HepG2 (cell line): ENCODE measurements around the gene DOK1. TPM values are rescaled to one million over a fixed set of nuclear protein-coding genes. Genes with fewer than 3 reads are reported as not detected.

Experiments used
- GLI4 ChIP-seq: sonication (generic); formaldehyde crosslinking; IDR thresholded peaks from 2 replicates; pipeline ENCODE4 v1.5.1; 2020; ENCODE audit warnings: missing genetic modification reagents, mild to moderate bottlenecking, moderate library complexity, borderline replicate concordance
- HDAC2 ChIP-seq: sonication (generic); formaldehyde crosslinking; IDR thresholded peaks from 2 replicates; pipeline ENCODE4 v1.4.0; 2020; ENCODE audit warnings: missing genetic modification reagents
- IKZF4 ChIP-seq: sonication (generic); formaldehyde crosslinking; IDR thresholded peaks from 2 replicates; pipeline ENCODE4 v1.5.1; 2020; ENCODE audit warnings: borderline replicate concordance, mild to moderate bottlenecking, low read depth, missing genetic modification reagents; ENCODE audit errors: not compliant biosample characterization
- KAT8 ChIP-seq: IDR thresholded peaks from 2 replicates; pipeline ENCODE4 v1.6.1; 2016; ENCODE audit warnings: missing genetic modification reagents, missing compliant biosample characterization
- KMT2A ChIP-seq: sonication (generic); formaldehyde crosslinking; IDR thresholded peaks from 2 replicates; pipeline ENCODE4 v1.4.0; 2020; ENCODE audit warnings: missing genetic modification reagents
- MATR3 ChIP-seq: sonication (generic); formaldehyde crosslinking; IDR thresholded peaks from 2 replicates; pipeline ENCODE4 v1.4.0; 2020; ENCODE audit warnings: missing genetic modification reagents
- MIER3 ChIP-seq: IDR thresholded peaks from 2 replicates; pipeline ENCODE4 v1.6.1; 2016; ENCODE audit warnings: missing compliant biosample characterization, borderline replicate concordance
- MTF2 ChIP-seq: sonication (generic); formaldehyde crosslinking; IDR thresholded peaks from 2 replicates; pipeline ENCODE4 v1.5.0; 2020; ENCODE audit warnings: missing genetic modification reagents, borderline replicate concordance
- NFE2L1 ChIP-seq: sonication (generic); formaldehyde crosslinking; IDR thresholded peaks from 2 replicates; pipeline ENCODE4 v1.4.0; 2020; ENCODE audit warnings: missing genetic modification reagents, mild to moderate bottlenecking, borderline replicate concordance
- PHF8 ChIP-seq: sonication (generic); formaldehyde crosslinking; IDR thresholded peaks from 2 replicates; pipeline ENCODE4 v1.5.0; 2020; ENCODE audit warnings: missing genetic modification reagents
- POLR2G ChIP-seq: fragments of 200-400 bp; formaldehyde crosslinking; IDR thresholded peaks from 2 replicates; pipeline ENCODE4 v1.6.1; 2018; ENCODE audit warnings: mild to moderate bottlenecking, low read depth, low read length, moderate library complexity
- PPARG ChIP-seq: conservative IDR thresholded peaks from 2 replicates; pipeline ENCODE4 v1.6.1; 2016; ENCODE audit warnings: missing biosample characterization, missing genetic modification reagents
- PTBP1 ChIP-seq: fragments of 200-400 bp; formaldehyde crosslinking; IDR thresholded peaks from 2 replicates; pipeline ENCODE4 v1.6.1; 2018; ENCODE audit warnings: low read length, low read depth; ENCODE audit not compliant: poor library complexity, severe bottlenecking
- RBFOX2 ChIP-seq: fragments of 200-400 bp; formaldehyde crosslinking; IDR thresholded peaks from 2 replicates; pipeline ENCODE4 v1.6.1; 2017; ENCODE audit warnings: low read depth, mild to moderate bottlenecking, low read length
- TEAD3 ChIP-seq: optimal IDR thresholded peaks from 2 replicates; pipeline ENCODE3; 2016; ENCODE audit warnings: borderline replicate concordance
- YEATS2 ChIP-seq: sonication (generic); formaldehyde crosslinking; IDR thresholded peaks from 2 replicates; pipeline ENCODE4 v1.4.0; 2020; ENCODE audit warnings: missing genetic modification reagents, borderline replicate concordance
- YY1 ChIP-seq: IDR thresholded peaks from 2 replicates; pipeline ENCODE4 v1.6.1; 2011; ENCODE audit warnings: low read length, low read depth, moderate library complexity, mild to moderate bottlenecking; ENCODE audit not compliant: insufficient read depth, insufficient replicate concordance
- ZBTB7A ChIP-seq: sonication (generic); formaldehyde crosslinking; IDR thresholded peaks from 2 replicates; pipeline ENCODE4 v1.8.0; 2022; ENCODE audit warnings: mild to moderate bottlenecking, missing genetic modification reagents
- ZEB1 ChIP-seq: IDR thresholded peaks from 2 replicates; pipeline ENCODE4 v1.6.1; 2012; ENCODE audit warnings: mild to moderate bottlenecking, low read depth, inconsistent platforms; ENCODE audit not compliant: insufficient replicate concordance
- ZNF567 ChIP-seq: sonication (generic); formaldehyde crosslinking; IDR thresholded peaks from 2 replicates; pipeline ENCODE4 v1.8.1; 2023; ENCODE audit warnings: mild to moderate bottlenecking, missing genetic modification reagents, borderline replicate concordance
- ZNF629 ChIP-seq: sonication (generic); formaldehyde crosslinking; conservative IDR thresholded peaks from 2 replicates; pipeline ENCODE4 v1.5.0; 2020; ENCODE audit warnings: missing genetic modification reagents
- ZNF687 ChIP-seq: sonication (generic); formaldehyde crosslinking; IDR thresholded peaks from 2 replicates; pipeline ENCODE4 v1.5.1; 2020; ENCODE audit warnings: mild to moderate bottlenecking, missing genetic modification reagents, moderate library complexity
- polyA plus RNA-seq, 8 experiments: library from polyadenylated mRNA; depleted of rRNA in 3 of 8; stranded (reverse) in 7 of 8; unstranded in 1 of 8; fragments of >200 nt; fragmentation: Illumina TruSeq in 4 of 8; extraction: Trizol in 4 of 8; gene quantifications; 2 replicates each; pipeline versions ENCODE4 v1.2.1 to v1.2.3, GENCODE V29; 2011 to 2016; ENCODE audit warnings: low read depth in 4 of 8, missing spikeins in 1 of 8, mixed read lengths in 1 of 8; ENCODE audit not compliant: insufficient read depth in 1 of 8
- total RNA-seq, 5 experiments: library from RNA; depleted of rRNA; stranded (reverse); fragments of >200 nt; fragmentation: Illumina TruSeq; extraction: Trizol; gene quantifications; 2 replicates each; pipeline ENCODE4 v1.2.3, GENCODE V29; 2016; ENCODE audit warnings: low read depth in 1 of 5
- TF ChIP-seq, protein P1 (sequence below): fragments of 450-650 bp; IDR thresholded peaks from 2 replicates; pipeline ENCODE4 v1.6.1; 2017; ENCODE audit warnings: mild to moderate bottlenecking

Gene DOK1
- total and polyA plus RNA-seq, 2 of the 13 experiments (the other 11 are each of a cell fraction or from before 2014, with no cell fraction given), result 0.53 to 0.74 TPM

- 0 out of 2 replicates have a peak, but pooled peaks have one; percentile 18 for TF ChIP-seq MTF2
- peak; percentile 64 for TF ChIP-seq RBFOX2
- peak; percentile 21; the same call in 1 of the 2 replicates for TF ChIP-seq MIER3 (CRISPR knock-in tag)
- TF ChIP-seq MATR3 (CRISPR knock-in tag), result no peak
- TF ChIP-seq KAT8 (CRISPR knock-in tag), result 0 out of 2 replicates have a peak, but pooled peaks have one; percentile 55
- TF ChIP-seq ZNF567 (CRISPR knock-in tag), result no peak
- TF ChIP-seq PPARG (CRISPR knock-in tag), result no peak
- TF ChIP-seq, protein P1, sequence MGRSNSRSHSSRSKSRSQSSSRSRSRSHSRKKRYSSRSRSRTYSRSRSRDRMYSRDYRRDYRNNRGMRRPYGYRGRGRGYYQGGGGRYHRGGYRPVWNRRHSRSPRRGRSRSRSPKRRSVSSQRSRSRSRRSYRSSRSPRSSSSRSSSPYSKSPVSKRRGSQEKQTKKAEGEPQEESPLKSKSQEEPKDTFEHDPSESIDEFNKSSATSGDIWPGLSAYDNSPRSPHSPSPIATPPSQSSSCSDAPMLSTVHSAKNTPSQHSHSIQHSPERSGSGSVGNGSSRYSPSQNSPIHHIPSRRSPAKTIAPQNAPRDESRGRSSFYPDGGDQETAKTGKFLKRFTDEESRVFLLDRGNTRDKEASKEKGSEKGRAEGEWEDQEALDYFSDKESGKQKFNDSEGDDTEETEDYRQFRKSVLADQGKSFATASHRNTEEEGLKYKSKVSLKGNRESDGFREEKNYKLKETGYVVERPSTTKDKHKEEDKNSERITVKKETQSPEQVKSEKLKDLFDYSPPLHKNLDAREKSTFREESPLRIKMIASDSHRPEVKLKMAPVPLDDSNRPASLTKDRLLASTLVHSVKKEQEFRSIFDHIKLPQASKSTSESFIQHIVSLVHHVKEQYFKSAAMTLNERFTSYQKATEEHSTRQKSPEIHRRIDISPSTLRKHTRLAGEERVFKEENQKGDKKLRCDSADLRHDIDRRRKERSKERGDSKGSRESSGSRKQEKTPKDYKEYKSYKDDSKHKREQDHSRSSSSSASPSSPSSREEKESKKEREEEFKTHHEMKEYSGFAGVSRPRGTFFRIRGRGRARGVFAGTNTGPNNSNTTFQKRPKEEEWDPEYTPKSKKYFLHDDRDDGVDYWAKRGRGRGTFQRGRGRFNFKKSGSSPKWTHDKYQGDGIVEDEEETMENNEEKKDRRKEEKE, result no peak
- TF ChIP-seq TEAD3 (CRISPR knock-in tag), result peak; percentile 7
- peak; percentile 17; the same call in 1 of the 2 replicates for TF ChIP-seq YEATS2 (CRISPR knock-in tag)
- TF ChIP-seq PTBP1, result peak; percentile 77
- TF ChIP-seq ZBTB7A (CRISPR knock-in tag), result peak; percentile 40; the same call in 1 of the 2 replicates
- TF ChIP-seq IKZF4, result no peak
- TF ChIP-seq GLI4 (CRISPR knock-in tag), result no peak
- 0 out of 2 replicates have a peak, but pooled peaks have one; percentile 41 for TF ChIP-seq PHF8 (CRISPR knock-in tag)
- TF ChIP-seq POLR2G, result peak; percentile 67
- TF ChIP-seq ZNF629 (CRISPR knock-in tag), result no peak
- TF ChIP-seq ZEB1, result peak; percentile 40
- TF ChIP-seq YY1, result peak; percentile 36
- TF ChIP-seq HDAC2 (CRISPR knock-in tag), result peak; percentile 25; the same call in 1 of the 2 replicates
- no peak for TF ChIP-seq KMT2A (CRISPR knock-in tag)
- TF ChIP-seq NFE2L1, result no peak
- peak; percentile 83 for TF ChIP-seq ZNF687 (CRISPR knock-in tag)
Observed at GRCh38 chr2:74512744-74513604, 41.5 kb upstream of the DOK1 start (continued).
